GM12892 (cell line): ENCODE data around the gene SEC22B.
"Not testable (repeated sequence)": the region's sequence is repeated elsewhere in the genome, so short reads cannot be mapped to it uniquely, and the experiment has no call there.

Experiments used
- POLR2A ChIP-seq: IDR thresholded peaks from 2 replicates; pipeline ENCODE4 v1.6.1; 2011; ENCODE audit warnings: low read depth, low read length, control low read depth
- POLR2AphosphoS5 ChIP-seq: IDR thresholded peaks from 2 replicates; pipeline ENCODE4 v1.6.1; 2011; ENCODE audit warnings: low read depth, low read length, control low read depth
- TAF1 ChIP-seq: IDR thresholded peaks from 2 replicates; pipeline ENCODE4 v1.6.1; 2011; ENCODE audit warnings: low read depth, mild to moderate bottlenecking, control low read depth, low read length, borderline replicate concordance

DNA sequence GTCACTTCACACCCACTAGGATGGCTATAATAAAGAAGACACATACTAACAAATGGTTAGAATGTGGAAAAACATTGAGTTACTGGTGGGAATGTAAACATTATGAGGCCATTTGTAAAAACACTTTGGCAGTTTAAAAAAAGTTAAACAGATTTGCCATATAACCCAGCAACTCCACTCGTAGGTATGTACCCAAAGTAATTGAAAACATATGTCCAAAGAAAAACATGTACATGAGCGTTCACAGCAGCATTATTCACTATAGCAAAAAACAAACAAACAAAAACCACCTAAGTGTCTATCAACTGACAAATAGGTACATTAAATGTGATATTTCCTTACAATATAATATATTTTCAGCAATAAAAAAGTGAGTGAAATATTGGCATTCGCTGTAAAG, 12.3 kb upstream of the SEC22B start:
- not testable (repeated sequence) for TF ChIP-seq POLR2A, POLR2AphosphoS5, TAF1
